CD4-positive, alpha-beta T cell (primary cell): ENCODE results near the gene ECT2L. TPM values are rescaled to one million over a fixed set of nuclear protein-coding genes. Genes with fewer than 3 reads are reported as not detected.

ENCODE experiments used
- ATAC-seq: fragments of 200-7000 bp; cut with Tn5 transposase; one replicate; pipeline ENCODE4 v1.10.0; 2022; ENCODE audit warnings: mild to moderate bottlenecking; ENCODE audit not compliant: poor library complexity
- CTCF ChIA-PET: fragments of 350-600 bp; sonication (Branson Sonifier 250); formaldehyde crosslinking; loops from one replicate; lab custom pipeline; 2021; ENCODE audit warnings: antibody characterized with exemption, inconsistent platforms; lab: Charles Lee
- POLR2A ChIA-PET: fragments of 350-600 bp; sonication (Branson Sonifier 250); formaldehyde crosslinking; loops from one replicate; lab custom pipeline; 2021; ENCODE audit warnings: antibody characterized with exemption, inconsistent platforms; lab: Charles Lee
- DNase-seq, 14 experiments: peaks; one replicate each; pipeline ENCODE4 v3.0.0-alpha.2; 2013 to 2020; ENCODE audit warnings: mixed read lengths in 2 of 14
- H3K27ac ChIP-seq, 2 donors: one replicate each; pipeline versions ENCODE4 v1.5.1 to v1.7.0; 2013; ENCODE audit warnings: low read length in 2 of 2, low read depth in 1 of 2, mild to moderate bottlenecking in 1 of 2
- H3K27me3 ChIP-seq, 2 experiments: 1 replicate in 1 of 2; 2 replicates in 1 of 2; pipeline versions ENCODE4 v1.6.1 to v1.7.0; 2013; ENCODE audit warnings: low read length in 2 of 2, control low read depth in 1 of 2, mild to moderate bottlenecking in 1 of 2, moderate library complexity in 1 of 2; ENCODE audit not compliant: insufficient read depth in 2 of 2, control insufficient read depth in 1 of 2
- H3K36me3 ChIP-seq: one replicate; pipeline ENCODE4 v1.6.1; 2013; ENCODE audit warnings: low read length, control low read depth; ENCODE audit not compliant: insufficient read depth
- H3K4me1 ChIP-seq: one replicate; pipeline ENCODE4 v1.6.1; 2013; ENCODE audit warnings: low read length, control low read depth; ENCODE audit not compliant: insufficient read depth
- H3K4me3 ChIP-seq: one replicate; pipeline ENCODE4 v1.5.1; 2013; ENCODE audit warnings: mild to moderate bottlenecking, low read length, moderate library complexity
- H3K9me3 ChIP-seq, 2 experiments: 1 replicate in 1 of 2; 2 replicates in 1 of 2; pipeline versions ENCODE4 v1.6.1 to v1.7.0; 2013; ENCODE audit warnings: low read length in 2 of 2, mild to moderate bottlenecking in 2 of 2, control low read depth in 1 of 2, moderate library complexity in 1 of 2; ENCODE audit not compliant: control insufficient read depth in 1 of 2, insufficient read depth in 1 of 2
- H3K27ac Mint-ChIP-seq: one replicate; pipeline ENCODE4 v1.8.0; 2020; ENCODE audit warnings: mixed read lengths
- H3K27me3 Mint-ChIP-seq: one replicate; pipeline ENCODE4 v1.8.0; 2021; ENCODE audit warnings: mixed read lengths
- H3K36me3 Mint-ChIP-seq: one replicate; pipeline ENCODE4 v1.8.0; 2021; ENCODE audit warnings: low read depth, mixed read lengths
- H3K4me1 Mint-ChIP-seq: one replicate; pipeline ENCODE4 v1.8.0; 2021; ENCODE audit warnings: low read depth, mixed read lengths
- H3K4me3 Mint-ChIP-seq: one replicate; pipeline ENCODE4 v1.8.0; 2020; ENCODE audit warnings: mild to moderate bottlenecking, mixed read lengths
- H3K9me3 Mint-ChIP-seq: one replicate; pipeline ENCODE4 v1.8.0; 2020; ENCODE audit warnings: mixed read lengths
- CTCF ChIP-seq: fragments of 200-600 bp; IDR thresholded peaks from one replicate; pipeline ENCODE4 v1.8.0; 2022; ENCODE audit warnings: antibody characterized with exemption, mild to moderate bottlenecking
- intact Hi-C, 2 experiments: fragments of 100-400 bp; cut with DNase I in 1 of 2; cut with micrococcal nuclease in 1 of 2; formaldehyde crosslinking; loops; one replicate each; pipeline versions ENCODE4 v1.15.1 to v1.9.0; 2023 to 2025; cut with DNase I, micrococcal nuclease
- total RNA-seq, 174 experiments: library from RNA in 2 of 174; stranded (reverse) in 2 of 174; gene quantifications; one replicate each; pipeline ENCODE4 v1.2.3 and lab custom pipeline; 2021 to 2026

The ECT2L gene
- total RNA-seq, 2 experiments from 2014 or later: not detected

- POLR2A ChIA-PET: no interaction called here
- Histone ChIP-seq H3K9me3 (no peaks in the 10 kb centered on the region), H3K27ac (no peak overlapping the region), H3K36me3 (no peaks in the 10 kb centered on the region), H3K27me3 (no peaks in the 10 kb centered on the region), H3K4me3 (no peak overlapping the region), H3K4me1 (no peaks in the 10 kb centered on the region)
- H3K4me1 Mint-ChIP-seq: no peaks in the 10 kb centered on the region
- no peak overlapping the region for H3K4me3 Mint-ChIP-seq
- H3K9me3 Mint-ChIP-seq: no peaks in the 10 kb centered on the region
- no peak for TF ChIP-seq CTCF
- CTCF ChIA-PET: no interaction called here
- no peaks in the 10 kb centered on the region for H3K36me3 Mint-ChIP-seq
- no peak overlapping the region for H3K27ac Mint-ChIP-seq
- ATAC-seq: no peak
- DNase-seq: no peak
- H3K27me3 Mint-ChIP-seq: no peaks in the 10 kb centered on the region
- intact Hi-C loops: no loop called here
These were observed 73.5 kb downstream of the ECT2L start for GRCh38 chr6:138869398-138869797.

GRCh38 chr6:138873191-138873590, 77.3 kb downstream of the ECT2L start:
- no peak overlapping the region for H3K27ac Mint-ChIP-seq
- no peaks in the 10 kb centered on the region for H3K27me3 Mint-ChIP-seq
- H3K4me1 ChIP-seq: no peaks in the 10 kb centered on the region
- no peaks in the 10 kb centered on the region for H3K9me3 Mint-ChIP-seq
- no peaks in the 10 kb centered on the region for H3K36me3 ChIP-seq
- ATAC-seq (no peak), DNase-seq (no peak)
- H3K36me3 Mint-ChIP-seq: no peaks in the 10 kb centered on the region
- intact Hi-C loops: no loop called here
- POLR2A ChIA-PET: no interaction called here
- no peak overlapping the region for H3K27ac ChIP-seq
- no peaks in the 10 kb centered on the region for H3K9me3 ChIP-seq
- CTCF ChIA-PET: no interaction called here
- H3K4me1 Mint-ChIP-seq: no peaks in the 10 kb centered on the region
- no peak overlapping the region for H3K4me3 Mint-ChIP-seq
- no peaks in the 10 kb centered on the region for H3K27me3 ChIP-seq
- TF ChIP-seq CTCF: no peak
- no peak overlapping the region for H3K4me3 ChIP-seq

- DNase-seq (no peak), ATAC-seq (no peak)
- no peaks in the 10 kb centered on the region for H3K4me1 ChIP-seq
- no peaks in the 10 kb centered on the region for H3K36me3 ChIP-seq
- H3K4me3 Mint-ChIP-seq: no peak overlapping the region
- H3K36me3 Mint-ChIP-seq: no peaks in the 10 kb centered on the region
- POLR2A ChIA-PET: no interaction called here
- no peak for TF ChIP-seq CTCF
- no peak overlapping the region for H3K27ac ChIP-seq
- H3K4me3 ChIP-seq: no peak overlapping the region
- H3K9me3 Mint-ChIP-seq: no peaks in the 10 kb centered on the region
- CTCF ChIA-PET: no interaction called here
- no peaks in the 10 kb centered on the region for H3K27me3 Mint-ChIP-seq
- no peak overlapping the region for H3K27ac Mint-ChIP-seq
- H3K27me3 ChIP-seq: no peaks in the 10 kb centered on the region
- no peaks in the 10 kb centered on the region for H3K4me1 Mint-ChIP-seq
- H3K9me3 ChIP-seq: no peaks in the 10 kb centered on the region
- intact Hi-C loops: no loop called here
These were observed 86.6 kb downstream of the ECT2L start for GRCh38 chr6:138882369-138883017.
